ENCODE results near the gene FNDC10. TPM values are rescaled to one million over a fixed set of nuclear protein-coding genes. Genes with fewer than 3 reads are reported as not detected.

Gene FNDC10
- total RNA-seq, 1 experiment from 2014 or later, result 8.4 TPM

- TF ChIP-seq, protein P1, sequence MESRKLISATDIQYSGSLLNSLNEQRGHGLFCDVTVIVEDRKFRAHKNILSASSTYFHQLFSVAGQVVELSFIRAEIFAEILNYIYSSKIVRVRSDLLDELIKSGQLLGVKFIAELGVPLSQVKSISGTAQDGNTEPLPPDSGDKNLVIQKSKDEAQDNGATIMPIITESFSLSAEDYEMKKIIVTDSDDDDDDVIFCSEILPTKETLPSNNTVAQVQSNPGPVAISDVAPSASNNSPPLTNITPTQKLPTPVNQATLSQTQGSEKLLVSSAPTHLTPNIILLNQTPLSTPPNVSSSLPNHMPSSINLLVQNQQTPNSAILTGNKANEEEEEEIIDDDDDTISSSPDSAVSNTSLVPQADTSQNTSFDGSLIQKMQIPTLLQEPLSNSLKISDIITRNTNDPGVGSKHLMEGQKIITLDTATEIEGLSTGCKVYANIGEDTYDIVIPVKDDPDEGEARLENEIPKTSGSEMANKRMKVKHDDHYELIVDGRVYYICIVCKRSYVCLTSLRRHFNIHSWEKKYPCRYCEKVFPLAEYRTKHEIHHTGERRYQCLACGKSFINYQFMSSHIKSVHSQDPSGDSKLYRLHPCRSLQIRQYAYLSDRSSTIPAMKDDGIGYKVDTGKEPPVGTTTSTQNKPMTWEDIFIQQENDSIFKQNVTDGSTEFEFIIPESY (IDR thresholded peaks at IDR 0.05; ENCODE audit: extremely low read depth, insufficient replicate concordance, low read length), result no peak
- TF ChIP-seq, protein P2, sequence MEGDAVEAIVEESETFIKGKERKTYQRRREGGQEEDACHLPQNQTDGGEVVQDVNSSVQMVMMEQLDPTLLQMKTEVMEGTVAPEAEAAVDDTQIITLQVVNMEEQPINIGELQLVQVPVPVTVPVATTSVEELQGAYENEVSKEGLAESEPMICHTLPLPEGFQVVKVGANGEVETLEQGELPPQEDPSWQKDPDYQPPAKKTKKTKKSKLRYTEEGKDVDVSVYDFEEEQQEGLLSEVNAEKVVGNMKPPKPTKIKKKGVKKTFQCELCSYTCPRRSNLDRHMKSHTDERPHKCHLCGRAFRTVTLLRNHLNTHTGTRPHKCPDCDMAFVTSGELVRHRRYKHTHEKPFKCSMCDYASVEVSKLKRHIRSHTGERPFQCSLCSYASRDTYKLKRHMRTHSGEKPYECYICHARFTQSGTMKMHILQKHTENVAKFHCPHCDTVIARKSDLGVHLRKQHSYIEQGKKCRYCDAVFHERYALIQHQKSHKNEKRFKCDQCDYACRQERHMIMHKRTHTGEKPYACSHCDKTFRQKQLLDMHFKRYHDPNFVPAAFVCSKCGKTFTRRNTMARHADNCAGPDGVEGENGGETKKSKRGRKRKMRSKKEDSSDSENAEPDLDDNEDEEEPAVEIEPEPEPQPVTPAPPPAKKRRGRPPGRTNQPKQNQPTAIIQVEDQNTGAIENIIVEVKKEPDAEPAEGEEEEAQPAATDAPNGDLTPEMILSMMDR (IDR thresholded peaks at IDR 0.05 in 2 of 3, conservative IDR thresholded peaks at IDR 0.05 in 1 of 3; ENCODE audit: borderline replicate concordance in 1 of 3, insufficient read depth in 1 of 3, low read depth in 2 of 3, low read length in 2 of 3), result no peak
- no peak for TF ChIP-seq MAX (IDR thresholded peaks at IDR 0.05)
Measured at GRCh38 chr1:1567152-1567875, 32.6 kb downstream of the FNDC10 start (continued).

GRCh38 chr1:1565340-1565739 lies 34.6 kb downstream of the FNDC10 start:
- no peak overlapping the region for H2AFZ ChIP-seq (ENCODE audit: low read depth, low read length, poor library complexity, severe bottlenecking)
- TF ChIP-seq MAX (IDR thresholded peaks at IDR 0.05) (no peak), SIN3A (IDR thresholded peaks at IDR 0.05; ENCODE audit: low read depth) (no peak), FOSL1 (IDR thresholded peaks at IDR 0.05; ENCODE audit: low read depth) (no peak), CBX3 (IDR thresholded peaks at IDR 0.05; ENCODE audit: low read depth) (no peak), SRF (IDR thresholded peaks at IDR 0.05; ENCODE audit: low read depth) (no peak), YY1 (IDR thresholded peaks at IDR 0.05; ENCODE audit: extremely low read depth, insufficient replicate concordance, low read depth, low read length) (no peak), POLR2A (IDR thresholded peaks at IDR 0.05; ENCODE audit: borderline replicate concordance, extremely low read depth, insufficient read depth, insufficient read length) (no peak), TCF7L2 (IDR thresholded peaks at IDR 0.05; ENCODE audit: borderline replicate concordance, extremely low read depth, insufficient read depth, insufficient read length) (no peak)
- TF ChIP-seq, protein P1 (IDR thresholded peaks at IDR 0.05; ENCODE audit: extremely low read depth, insufficient replicate concordance, low read length), result no peak
- TF ChIP-seq, protein P2 (IDR thresholded peaks at IDR 0.05 in 2 of 3, conservative IDR thresholded peaks at IDR 0.05 in 1 of 3; ENCODE audit: borderline replicate concordance in 1 of 3, insufficient read depth in 1 of 3, low read depth in 2 of 3, low read length in 2 of 3), result no peak
- no peak overlapping the region for H3K4me2 ChIP-seq (ENCODE audit: low read length)
- H3K36me3 ChIP-seq (ENCODE audit: control insufficient read depth in 1 of 2, insufficient read depth in 2 of 2, low read length in 2 of 2), result peaks cover 12 to 57% of the 10 kb centered on the region in 2 experiments
- DNase-seq (ENCODE audit: low read depth, low spot score) (no peak), ATAC-seq (no peak)
- H4K20me1 ChIP-seq (ENCODE audit: insufficient read depth), result peaks cover 40% of the 10 kb centered on the region; the same call in 1 of the 2 replicates
- H3K27me3 ChIP-seq (ENCODE audit: insufficient read depth, low read length), result no peaks in the 10 kb centered on the region
- no peak overlapping the region for H3K27ac ChIP-seq (ENCODE audit: low read depth, low read length)
- intact Hi-C loops (cut with micrococcal nuclease), result no loop called here
- BruUV-seq (replicated peaks), result no TSS peak
- no peaks in the 10 kb centered on the region for H3K4me1 ChIP-seq (ENCODE audit: control insufficient read depth in 1 of 2, insufficient read depth in 2 of 2, low read length in 2 of 2)
- no peaks in the 10 kb centered on the region for H3K9me2 ChIP-seq (ENCODE audit: insufficient read depth)
- H3K9me3 ChIP-seq (ENCODE audit: control insufficient read depth in 1 of 2, insufficient read depth in 1 of 2, low read depth in 1 of 2, low read length in 2 of 2), result no peaks in the 10 kb centered on the region
- peaks cover 94% of the 10 kb centered on the region for H3K79me2 ChIP-seq (ENCODE audit: insufficient read depth, low read length)
- POLR2A ChIA-PET, result no interaction called here
- CTCF ChIA-PET, result no interaction called here
- no peak overlapping the region for H3K4me3 ChIP-seq (replicated peaks in 1 of 2; ENCODE audit: low read depth in 1 of 2, low read length in 2 of 2)
- no peak overlapping the region for H3K9ac ChIP-seq (ENCODE audit: low read length)
- RAD21 ChIA-PET (ENCODE audit: low non-redundant PET in 1 of 2, low total read pairs in 2 of 2, uncharacterized antibody in 2 of 2, unreplicated experiment in 2 of 2), result no interaction called here

All from HCT116 (cell line).